Measurements from ENCODE around the gene STEAP1.
"Not testable (repeated sequence)": the region's sequence is repeated elsewhere in the genome, so short reads cannot be mapped to it uniquely, and the experiment has no call there.

Gene STEAP1

GRCh38 chr7:90157331-90157730, 3.1 kb downstream of the STEAP1 start:
- H3K36me3 ChIP-seq (replicated peaks in 1 of 2; ENCODE audit: control insufficient read depth in 2 of 2, insufficient read depth in 2 of 2, low read length in 2 of 2); H2AK5ac ChIP-seq (ENCODE audit: low read depth, low read length); H3K27me3 ChIP-seq (ENCODE audit: control insufficient read depth in 3 of 3, insufficient read depth in 3 of 3, low read depth in 1 of 3, low read length in 3 of 3); H2BK120ac ChIP-seq (ENCODE audit: low read depth, low read length); H3K4ac ChIP-seq (ENCODE audit: low read length); H3K14ac ChIP-seq (ENCODE audit: low read length); H3K27ac ChIP-seq (replicated peaks; ENCODE audit: low read length); H2BK5ac ChIP-seq (ENCODE audit: low read length); H3K9me3 ChIP-seq (replicated peaks in 1 of 2; ENCODE audit: control insufficient read depth in 2 of 2, insufficient read depth in 1 of 2, low read depth in 1 of 2, low read length in 2 of 2); H2BK15ac ChIP-seq (ENCODE audit: low read length); DNase-seq (ENCODE audit: low spot score); H3K9ac ChIP-seq (ENCODE audit: low read depth, low read length, poor library complexity); H4K91ac ChIP-seq (ENCODE audit: low read depth, low read length, poor library complexity); H3K18ac ChIP-seq (ENCODE audit: low read length); H3K4me2 ChIP-seq (ENCODE audit: insufficient read depth, low read length, poor library complexity, severe bottlenecking); H4K8ac ChIP-seq (ENCODE audit: low read depth, low read length); H3K4me1 ChIP-seq (ENCODE audit: control insufficient read depth in 2 of 2, insufficient read depth in 1 of 2, low read depth in 1 of 2, low read length in 2 of 2); H3K4me3 ChIP-seq (ENCODE audit: low read length in 2 of 2); H3K23ac ChIP-seq (ENCODE audit: low read depth, low read length, poor library complexity); H3K79me1 ChIP-seq (ENCODE audit: low read depth, low read length); H2AFZ ChIP-seq (ENCODE audit: low read length); H2BK12ac ChIP-seq (ENCODE audit: low read length): not testable (repeated sequence)
- WGBS, 2 donors (ENCODE audit: extremely low coverage in 2 of 2, insufficient read length in 2 of 2, insufficient replicate concordance in 1 of 2): no CpG with 5 or more reads among the region's 2 CpGs

GRCh38 chr7:90157761-90158350, 3.6 kb downstream of the STEAP1 start:
- DNase-seq (ENCODE audit: low spot score); H2BK15ac ChIP-seq (ENCODE audit: low read length); H2BK120ac ChIP-seq (ENCODE audit: low read depth, low read length); H3K4me1 ChIP-seq (ENCODE audit: control insufficient read depth in 2 of 2, insufficient read depth in 1 of 2, low read depth in 1 of 2, low read length in 2 of 2); H3K4me3 ChIP-seq (ENCODE audit: low read length in 2 of 2); H2BK5ac ChIP-seq (ENCODE audit: low read length); H3K79me1 ChIP-seq (ENCODE audit: low read depth, low read length); H4K8ac ChIP-seq (ENCODE audit: low read depth, low read length); H2BK12ac ChIP-seq (ENCODE audit: low read length); H3K27me3 ChIP-seq (ENCODE audit: control insufficient read depth in 3 of 3, insufficient read depth in 3 of 3, low read depth in 1 of 3, low read length in 3 of 3); H4K91ac ChIP-seq (ENCODE audit: low read depth, low read length, poor library complexity); H3K23ac ChIP-seq (ENCODE audit: low read depth, low read length, poor library complexity); H2AK5ac ChIP-seq (ENCODE audit: low read depth, low read length); H3K9me3 ChIP-seq (replicated peaks in 1 of 2; ENCODE audit: control insufficient read depth in 2 of 2, insufficient read depth in 1 of 2, low read depth in 1 of 2, low read length in 2 of 2); H2AFZ ChIP-seq (ENCODE audit: low read length); H3K36me3 ChIP-seq (replicated peaks in 1 of 2; ENCODE audit: control insufficient read depth in 2 of 2, insufficient read depth in 2 of 2, low read length in 2 of 2); H3K27ac ChIP-seq (replicated peaks; ENCODE audit: low read length); H3K14ac ChIP-seq (ENCODE audit: low read length); H3K4me2 ChIP-seq (ENCODE audit: insufficient read depth, low read length, poor library complexity, severe bottlenecking); H3K4ac ChIP-seq (ENCODE audit: low read length); H3K9ac ChIP-seq (ENCODE audit: low read depth, low read length, poor library complexity); H3K18ac ChIP-seq (ENCODE audit: low read length): not testable (repeated sequence)
- no CpG with 5 or more reads among the region's 4 CpGs for WGBS, 2 donors (ENCODE audit: extremely low coverage in 2 of 2, insufficient read length in 2 of 2, insufficient replicate concordance in 1 of 2)

- H3K4ac ChIP-seq (ENCODE audit: low read length): no peak overlapping the region
- H3K4me2 ChIP-seq (ENCODE audit: insufficient read depth, low read length, poor library complexity, severe bottlenecking): no peak overlapping the region
- WGBS, 2 donors (ENCODE audit: extremely low coverage in 2 of 2, insufficient read length in 2 of 2, insufficient replicate concordance in 1 of 2): no CpG with 5 or more reads among the region's 5 CpGs
- H2BK5ac ChIP-seq (ENCODE audit: low read length): no peak overlapping the region
- H3K79me1 ChIP-seq (ENCODE audit: low read depth, low read length): no peaks in the 10 kb centered on the region
- no peak overlapping the region for H3K14ac ChIP-seq (ENCODE audit: low read length)
- H2BK120ac ChIP-seq (ENCODE audit: low read depth, low read length): no peak overlapping the region
- H3K23ac ChIP-seq (ENCODE audit: low read depth, low read length, poor library complexity): no peak overlapping the region
- no peak overlapping the region for H3K9ac ChIP-seq (ENCODE audit: low read depth, low read length, poor library complexity)
- H4K91ac ChIP-seq (ENCODE audit: low read depth, low read length, poor library complexity): no peak overlapping the region
- H3K4me3 ChIP-seq (ENCODE audit: low read length in 2 of 2): no peak overlapping the region
- H3K27ac ChIP-seq (replicated peaks; ENCODE audit: low read length): no peak overlapping the region
- H3K4me1 ChIP-seq (ENCODE audit: control insufficient read depth in 2 of 2, insufficient read depth in 1 of 2, low read depth in 1 of 2, low read length in 2 of 2): no peaks in the 10 kb centered on the region
- no peaks in the 10 kb centered on the region for H3K9me3 ChIP-seq (replicated peaks in 1 of 2; ENCODE audit: control insufficient read depth in 2 of 2, insufficient read depth in 1 of 2, low read depth in 1 of 2, low read length in 2 of 2)
- H3K36me3 ChIP-seq (replicated peaks in 1 of 2; ENCODE audit: control insufficient read depth in 2 of 2, insufficient read depth in 2 of 2, low read length in 2 of 2): no peaks in the 10 kb centered on the region
- H2BK12ac ChIP-seq (ENCODE audit: low read length): no peak overlapping the region
- H2AFZ ChIP-seq (ENCODE audit: low read length): no peak overlapping the region
- DNase-seq (ENCODE audit: low spot score): no peak
- H3K27me3 ChIP-seq (ENCODE audit: control insufficient read depth in 3 of 3, insufficient read depth in 3 of 3, low read depth in 1 of 3, low read length in 3 of 3): no peaks in the 10 kb centered on the region
- no peak overlapping the region for H2BK15ac ChIP-seq (ENCODE audit: low read length)
- H2AK5ac ChIP-seq (ENCODE audit: low read depth, low read length): no peak overlapping the region
- no peak overlapping the region for H3K18ac ChIP-seq (ENCODE audit: low read length)
- no peak overlapping the region for H4K8ac ChIP-seq (ENCODE audit: low read depth, low read length)
Observed at GRCh38 chr7:90163534-90163933, 9.3 kb downstream of the STEAP1 start.

GRCh38 chr7:90165724-90166123, 11.5 kb downstream of the STEAP1 start:
- Histone ChIP-seq H2BK5ac (ENCODE audit: low read length) (no peak overlapping the region), H3K27ac (replicated peaks; ENCODE audit: low read length) (no peak overlapping the region), H3K4me2 (ENCODE audit: insufficient read depth, low read length, poor library complexity, severe bottlenecking) (no peak overlapping the region), H2BK120ac (ENCODE audit: low read depth, low read length) (no peak overlapping the region), H3K14ac (ENCODE audit: low read length) (no peak overlapping the region), H2BK12ac (ENCODE audit: low read length) (no peak overlapping the region), H3K23ac (ENCODE audit: low read depth, low read length, poor library complexity) (no peak overlapping the region), H3K9ac (ENCODE audit: low read depth, low read length, poor library complexity) (no peak overlapping the region), H3K36me3 (replicated peaks in 1 of 2; ENCODE audit: control insufficient read depth in 2 of 2, insufficient read depth in 2 of 2, low read length in 2 of 2) (no peaks in the 10 kb centered on the region), H3K4ac (ENCODE audit: low read length) (no peak overlapping the region), H3K4me1 (ENCODE audit: control insufficient read depth in 2 of 2, insufficient read depth in 1 of 2, low read depth in 1 of 2, low read length in 2 of 2) (no peaks in the 10 kb centered on the region), H3K79me1 (ENCODE audit: low read depth, low read length) (no peaks in the 10 kb centered on the region), H2AFZ (ENCODE audit: low read length) (no peak overlapping the region), H3K18ac (ENCODE audit: low read length) (no peak overlapping the region), H2BK15ac (ENCODE audit: low read length) (no peak overlapping the region), H4K91ac (ENCODE audit: low read depth, low read length, poor library complexity) (no peak overlapping the region), H3K27me3 (ENCODE audit: control insufficient read depth in 3 of 3, insufficient read depth in 3 of 3, low read depth in 1 of 3, low read length in 3 of 3) (no peaks in the 10 kb centered on the region), H3K9me3 (replicated peaks in 1 of 2; ENCODE audit: control insufficient read depth in 2 of 2, insufficient read depth in 1 of 2, low read depth in 1 of 2, low read length in 2 of 2) (peaks cover 0 to 3% of the 10 kb centered on the region in 2 donors), H2AK5ac (ENCODE audit: low read depth, low read length) (no peak overlapping the region), H3K4me3 (ENCODE audit: low read length in 2 of 2) (no peak overlapping the region), H4K8ac (ENCODE audit: low read depth, low read length) (no peak overlapping the region)
- DNase-seq (ENCODE audit: low spot score): no peak
- no CpG with 5 or more reads among the region's 2 CpGs for WGBS, 2 donors (ENCODE audit: extremely low coverage in 2 of 2, insufficient read length in 2 of 2, insufficient replicate concordance in 1 of 2)
